OCI-LY1 (cell line): Measurements from ENCODE around the gene NUP62.

Source experiments
- CTCF ChIP-seq: fragments of 200-600 bp; sonication (generic), shearing (Covaris generic); IDR thresholded peaks from 2 replicates; pipeline ENCODE4 v1.5.1; 2017; ENCODE audit warnings: mild to moderate bottlenecking, antibody characterized with exemption, low read length, moderate library complexity, mixed read lengths
- EZH2 ChIP-seq: fragments of 200-600 bp; sonication (generic), shearing (Covaris generic); IDR thresholded peaks from 2 replicates; pipeline ENCODE4 v1.8.0; 2017; ENCODE audit warnings: borderline replicate concordance, mixed run types, mild to moderate bottlenecking, antibody characterized with exemption, low read length, moderate library complexity, mixed read lengths

GRCh38 chr19:49977881-49978280 is 48.6 kb upstream of the NUP62 start:
- TF ChIP-seq CTCF, result no peak
- TF ChIP-seq EZH2, result no peak
